ENCODE data around the gene TTC29. TPM values are rescaled to one million over a fixed set of nuclear protein-coding genes. Genes with fewer than 3 reads are reported as not detected.

The TTC29 gene
- total and polyA plus RNA-seq, 2 experiments from 2014 or later = 0.52 to 0.60 TPM

DNA sequence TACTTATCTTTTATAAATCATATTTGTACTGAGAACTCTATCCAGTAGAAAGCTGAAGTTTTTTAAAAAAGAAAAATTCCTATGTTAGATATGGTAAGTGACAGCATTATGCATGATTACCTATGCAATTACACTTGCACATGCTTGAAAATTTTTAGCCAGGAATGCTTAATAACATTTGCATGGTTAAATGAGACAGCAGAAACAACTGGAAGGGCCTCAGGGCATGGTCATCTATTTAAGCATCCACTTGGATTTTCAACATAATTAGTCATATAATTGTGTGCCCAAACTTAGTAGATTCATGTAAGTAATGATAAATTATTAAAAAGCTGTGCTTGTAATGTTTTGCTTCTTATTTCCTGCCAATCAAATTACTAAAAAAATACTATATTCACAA is 151.9 kb downstream of the TTC29 start (continued):
- TF ChIP-seq, protein P1, sequence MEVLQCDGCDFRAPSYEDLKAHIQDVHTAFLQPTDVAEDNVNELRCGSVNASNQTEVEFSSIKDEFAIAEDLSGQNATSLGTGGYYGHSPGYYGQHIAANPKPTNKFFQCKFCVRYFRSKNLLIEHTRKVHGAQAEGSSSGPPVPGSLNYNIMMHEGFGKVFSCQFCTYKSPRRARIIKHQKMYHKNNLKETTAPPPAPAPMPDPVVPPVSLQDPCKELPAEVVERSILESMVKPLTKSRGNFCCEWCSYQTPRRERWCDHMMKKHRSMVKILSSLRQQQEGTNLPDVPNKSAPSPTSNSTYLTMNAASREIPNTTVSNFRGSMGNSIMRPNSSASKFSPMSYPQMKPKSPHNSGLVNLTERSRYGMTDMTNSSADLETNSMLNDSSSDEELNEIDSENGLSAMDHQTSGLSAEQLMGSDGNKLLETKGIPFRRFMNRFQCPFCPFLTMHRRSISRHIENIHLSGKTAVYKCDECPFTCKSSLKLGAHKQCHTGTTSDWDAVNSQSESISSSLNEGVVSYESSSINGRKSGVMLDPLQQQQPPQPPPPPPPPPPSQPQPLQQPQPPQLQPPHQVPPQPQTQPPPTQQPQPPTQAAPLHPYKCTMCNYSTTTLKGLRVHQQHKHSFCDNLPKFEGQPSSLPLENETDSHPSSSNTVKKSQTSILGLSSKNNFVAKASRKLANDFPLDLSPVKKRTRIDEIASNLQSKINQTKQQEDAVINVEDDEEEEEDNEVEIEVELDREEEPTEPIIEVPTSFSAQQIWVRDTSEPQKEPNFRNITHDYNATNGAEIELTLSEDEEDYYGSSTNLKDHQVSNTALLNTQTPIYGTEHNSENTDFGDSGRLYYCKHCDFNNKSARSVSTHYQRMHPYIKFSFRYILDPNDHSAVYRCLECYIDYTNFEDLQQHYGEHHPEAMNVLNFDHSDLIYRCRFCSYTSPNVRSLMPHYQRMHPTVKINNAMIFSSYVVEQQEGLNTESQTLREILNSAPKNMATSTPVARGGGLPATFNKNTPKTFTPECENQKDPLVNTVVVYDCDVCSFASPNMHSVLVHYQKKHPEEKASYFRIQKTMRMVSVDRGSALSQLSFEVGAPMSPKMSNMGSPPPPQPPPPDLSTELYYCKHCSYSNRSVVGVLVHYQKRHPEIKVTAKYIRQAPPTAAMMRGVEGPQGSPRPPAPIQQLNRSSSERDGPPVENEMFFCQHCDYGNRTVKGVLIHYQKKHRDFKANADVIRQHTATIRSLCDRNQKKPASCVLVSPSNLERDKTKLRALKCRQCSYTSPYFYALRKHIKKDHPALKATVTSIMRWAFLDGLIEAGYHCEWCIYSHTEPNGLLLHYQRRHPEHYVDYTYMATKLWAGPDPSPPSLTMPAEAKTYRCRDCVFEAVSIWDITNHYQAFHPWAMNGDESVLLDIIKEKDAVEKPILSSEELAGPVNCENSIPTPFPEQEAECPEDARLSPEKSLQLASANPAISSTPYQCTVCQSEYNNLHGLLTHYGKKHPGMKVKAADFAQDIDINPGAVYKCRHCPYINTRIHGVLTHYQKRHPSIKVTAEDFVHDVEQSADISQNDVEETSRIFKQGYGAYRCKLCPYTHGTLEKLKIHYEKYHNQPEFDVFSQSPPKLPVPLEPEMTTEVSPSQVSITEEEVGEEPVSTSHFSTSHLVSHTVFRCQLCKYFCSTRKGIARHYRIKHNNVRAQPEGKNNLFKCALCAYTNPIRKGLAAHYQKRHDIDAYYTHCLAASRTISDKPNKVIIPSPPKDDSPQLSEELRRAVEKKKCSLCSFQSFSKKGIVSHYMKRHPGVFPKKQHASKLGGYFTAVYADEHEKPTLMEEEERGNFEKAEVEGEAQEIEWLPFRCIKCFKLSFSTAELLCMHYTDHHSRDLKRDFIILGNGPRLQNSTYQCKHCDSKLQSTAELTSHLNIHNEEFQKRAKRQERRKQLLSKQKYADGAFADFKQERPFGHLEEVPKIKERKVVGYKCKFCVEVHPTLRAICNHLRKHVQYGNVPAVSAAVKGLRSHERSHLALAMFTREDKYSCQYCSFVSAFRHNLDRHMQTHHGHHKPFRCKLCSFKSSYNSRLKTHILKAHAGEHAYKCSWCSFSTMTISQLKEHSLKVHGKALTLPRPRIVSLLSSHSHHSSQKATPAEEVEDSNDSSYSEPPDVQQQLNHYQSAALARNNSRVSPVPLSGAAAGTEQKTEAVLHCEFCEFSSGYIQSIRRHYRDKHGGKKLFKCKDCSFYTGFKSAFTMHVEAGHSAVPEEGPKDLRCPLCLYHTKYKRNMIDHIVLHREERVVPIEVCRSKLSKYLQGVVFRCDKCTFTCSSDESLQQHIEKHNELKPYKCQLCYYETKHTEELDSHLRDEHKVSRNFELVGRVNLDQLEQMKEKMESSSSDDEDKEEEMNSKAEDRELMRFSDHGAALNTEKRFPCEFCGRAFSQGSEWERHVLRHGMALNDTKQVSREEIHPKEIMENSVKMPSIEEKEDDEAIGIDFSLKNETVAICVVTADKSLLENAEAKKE (CRISPR knock-in tag; IDR thresholded peaks at IDR 0.05) = no peak
- no peak for TF ChIP-seq ZNF331 (CRISPR knock-in tag; IDR thresholded peaks at IDR 0.05; ENCODE audit: low read depth)
- no peak for TF ChIP-seq CTCF (conservative IDR thresholded peaks at IDR 0.05; ENCODE audit: low read depth in 2 of 2)

DNA sequence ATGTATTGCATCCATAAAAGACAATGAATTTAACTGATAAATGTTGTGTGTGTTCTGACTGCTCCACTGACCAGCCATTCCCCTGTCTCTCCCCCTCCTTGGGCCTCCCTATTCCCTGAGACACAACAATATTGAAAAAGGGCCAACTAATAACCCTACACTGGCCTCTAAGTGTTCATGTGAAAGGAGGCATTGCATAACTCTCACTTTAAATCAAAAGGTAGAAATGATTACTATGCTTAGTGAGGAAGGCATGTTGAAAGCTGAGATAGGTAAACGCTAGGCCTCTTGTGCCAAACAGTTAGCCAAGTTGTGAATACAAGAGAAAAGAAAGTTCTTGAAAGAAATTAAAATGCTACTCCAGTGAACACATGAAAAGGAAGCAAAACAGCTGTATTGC is 154.2 kb downstream of the TTC29 start:
- Mint-ChIP-seq H3K27me3 (ENCODE audit: insufficient read depth, low read depth, poor library complexity) (peaks cover 2% of the 10 kb centered on the region), H3K27ac (no peak overlapping the region), H3K4me3 (no peak overlapping the region), H3K4me1 (peaks cover 3% of the 10 kb centered on the region; the same call in 1 of the 3 replicates), H3K36me3 (ENCODE audit: low read depth) (no peaks in the 10 kb centered on the region), H3K9me3 (no peaks in the 10 kb centered on the region)
- no peak for ATAC-seq
- no peaks in the 10 kb centered on the region for H3K9me2 ChIP-seq (ENCODE audit: insufficient read depth)
- no peak for DNase-seq (ENCODE audit: low spot score)
- no peaks in the 10 kb centered on the region for H3K27me3 ChIP-seq (ENCODE audit: insufficient read depth)
- H3F3A ChIP-seq (replicated peaks; ENCODE audit: low read depth) = no peaks in the 10 kb centered on the region
- H2AFZ ChIP-seq = no peak overlapping the region
- TF ChIP-seq POLR2AphosphoS5 (IDR thresholded peaks at IDR 0.05; ENCODE audit: low read depth) = no peak
- TF ChIP-seq CREB1 (CRISPR knock-in tag; IDR thresholded peaks at IDR 0.05; ENCODE audit: low read depth) = no peak
- no peak for TF ChIP-seq JUNB (IDR thresholded peaks at IDR 0.05; ENCODE audit: unreplicated experiment)
- TF ChIP-seq STAT1 (IDR thresholded peaks at IDR 0.05; ENCODE audit: unreplicated experiment) = no peak
- TF ChIP-seq CTCF (conservative IDR thresholded peaks at IDR 0.05; ENCODE audit: low read depth in 2 of 2) = no peak
- H3K4me1 ChIP-seq (ENCODE audit: insufficient read depth) = no peaks in the 10 kb centered on the region
- no peaks in the 10 kb centered on the region for H3K79me2 ChIP-seq (replicated peaks; ENCODE audit: insufficient read depth)
- H3K4me3 ChIP-seq = no peak overlapping the region
- no peak overlapping the region for H3K4me2 ChIP-seq
- no peak overlapping the region for H3K27ac ChIP-seq (ENCODE audit: low read depth)
- H3K36me3 ChIP-seq (ENCODE audit: insufficient read depth) = no peaks in the 10 kb centered on the region
- H4K20me1 ChIP-seq (replicated peaks; ENCODE audit: insufficient read depth) = no peaks in the 10 kb centered on the region

All from GM23338 (cell line).